ENCODE data around the gene SLC15A1. TPM values are rescaled to one million over a fixed set of nuclear protein-coding genes. Genes with fewer than 3 reads are reported as not detected.

Gene SLC15A1
- total RNA-seq, 2 experiments from 2014 or later, result not detected

GRCh38 chr13:98689347-98689968, 63.0 kb downstream of the SLC15A1 start:
- H3K4me3 Mint-ChIP-seq, result no peak overlapping the region
- no peaks in the 10 kb centered on the region for H3K4me1 Mint-ChIP-seq (ENCODE audit: low read depth)
- H3K27me3 Mint-ChIP-seq, result peaks cover 7% of the 10 kb centered on the region
- ChIA-PET POLR2A (no interaction called here), CTCF (no interaction called here)
- Histone ChIP-seq H3K4me3 (ENCODE audit: low read length) (no peak overlapping the region), H3K36me3 (ENCODE audit: insufficient read depth, low read length) (no peaks in the 10 kb centered on the region), H3K4me1 (ENCODE audit: insufficient read depth, low read length) (no peaks in the 10 kb centered on the region), H3K27me3 (ENCODE audit: control insufficient read depth in 1 of 2, insufficient read depth in 2 of 2, low read length in 2 of 2) (no peaks in the 10 kb centered on the region), H3K9me3 (ENCODE audit: control insufficient read depth in 1 of 2, insufficient read depth in 1 of 2, low read length in 2 of 2) (no peaks in the 10 kb centered on the region), H3K27ac (ENCODE audit: low read depth in 1 of 2, low read length in 2 of 2) (no peak overlapping the region)
- DNase-seq (no peak), ATAC-seq (ENCODE audit: poor library complexity) (no peak)
- H3K9me3 Mint-ChIP-seq, result no peaks in the 10 kb centered on the region
- intact Hi-C loops (cut with DNase I, micrococcal nuclease), result no loop called here
- TF ChIP-seq CTCF (IDR thresholded peaks at IDR 0.05), result no peak
- H3K27ac Mint-ChIP-seq, result no peak overlapping the region
- no peaks in the 10 kb centered on the region for H3K36me3 Mint-ChIP-seq (ENCODE audit: low read depth)

GRCh38 chr13:98688373-98688772, 64.1 kb downstream of the SLC15A1 start:
- Mint-ChIP-seq H3K27ac (no peak overlapping the region), H3K36me3 (ENCODE audit: low read depth) (no peaks in the 10 kb centered on the region), H3K4me1 (ENCODE audit: low read depth) (no peaks in the 10 kb centered on the region), H3K27me3 (peaks cover 7% of the 10 kb centered on the region), H3K4me3 (no peak overlapping the region), H3K9me3 (no peaks in the 10 kb centered on the region)
- no peaks in the 10 kb centered on the region for H3K36me3 ChIP-seq (ENCODE audit: insufficient read depth, low read length)
- ChIA-PET POLR2A (no interaction called here), CTCF (no interaction called here)
- no peaks in the 10 kb centered on the region for H3K9me3 ChIP-seq (ENCODE audit: control insufficient read depth in 1 of 2, insufficient read depth in 1 of 2, low read length in 2 of 2)
- DNase-seq (no peak), ATAC-seq (ENCODE audit: poor library complexity) (no peak)
- no peak overlapping the region for H3K4me3 ChIP-seq (ENCODE audit: low read length)
- H3K27ac ChIP-seq (ENCODE audit: low read depth in 1 of 2, low read length in 2 of 2), result no peak overlapping the region
- H3K4me1 ChIP-seq (ENCODE audit: insufficient read depth, low read length), result no peaks in the 10 kb centered on the region
- intact Hi-C loops (cut with DNase I, micrococcal nuclease), result no loop called here
- TF ChIP-seq CTCF (IDR thresholded peaks at IDR 0.05), result no peak
- no peaks in the 10 kb centered on the region for H3K27me3 ChIP-seq (ENCODE audit: control insufficient read depth in 1 of 2, insufficient read depth in 2 of 2, low read length in 2 of 2)

- no peaks in the 10 kb centered on the region for H3K27me3 ChIP-seq (ENCODE audit: control insufficient read depth in 1 of 2, insufficient read depth in 2 of 2, low read length in 2 of 2)
- ChIA-PET CTCF (interaction anchor here (0.5 to 1.3 kb wide), 2 partner anchors 14 to 71 kb away, joined by 3 to 5 read pairs; no protein-coding TSS in a partner anchor), POLR2A (no interaction called here)
- no peaks in the 10 kb centered on the region for H3K9me3 ChIP-seq (ENCODE audit: control insufficient read depth in 1 of 2, insufficient read depth in 1 of 2, low read length in 2 of 2)
- Mint-ChIP-seq H3K27me3 (peaks cover 7% of the 10 kb centered on the region), H3K9me3 (no peaks in the 10 kb centered on the region), H3K4me1 (ENCODE audit: low read depth) (no peaks in the 10 kb centered on the region), H3K4me3 (no peak overlapping the region), H3K27ac (no peak overlapping the region), H3K36me3 (ENCODE audit: low read depth) (no peaks in the 10 kb centered on the region)
- DNase-seq (no peak), ATAC-seq (ENCODE audit: poor library complexity) (no peak)
- H3K27ac ChIP-seq (ENCODE audit: low read depth in 1 of 2, low read length in 2 of 2), result no peak overlapping the region
- no peaks in the 10 kb centered on the region for H3K4me1 ChIP-seq (ENCODE audit: insufficient read depth, low read length)
- no peaks in the 10 kb centered on the region for H3K36me3 ChIP-seq (ENCODE audit: insufficient read depth, low read length)
- intact Hi-C loops (cut with DNase I, micrococcal nuclease), result no loop called here
- no peak for TF ChIP-seq CTCF (IDR thresholded peaks at IDR 0.05)
- H3K4me3 ChIP-seq (ENCODE audit: low read length), result no peak overlapping the region
Observed at GRCh38 chr13:98687319-98687718, 65.2 kb downstream of the SLC15A1 start.

All from CD4-positive, alpha-beta T cell (primary cell).